Measurements from ENCODE around the gene MYH11.

DNA sequence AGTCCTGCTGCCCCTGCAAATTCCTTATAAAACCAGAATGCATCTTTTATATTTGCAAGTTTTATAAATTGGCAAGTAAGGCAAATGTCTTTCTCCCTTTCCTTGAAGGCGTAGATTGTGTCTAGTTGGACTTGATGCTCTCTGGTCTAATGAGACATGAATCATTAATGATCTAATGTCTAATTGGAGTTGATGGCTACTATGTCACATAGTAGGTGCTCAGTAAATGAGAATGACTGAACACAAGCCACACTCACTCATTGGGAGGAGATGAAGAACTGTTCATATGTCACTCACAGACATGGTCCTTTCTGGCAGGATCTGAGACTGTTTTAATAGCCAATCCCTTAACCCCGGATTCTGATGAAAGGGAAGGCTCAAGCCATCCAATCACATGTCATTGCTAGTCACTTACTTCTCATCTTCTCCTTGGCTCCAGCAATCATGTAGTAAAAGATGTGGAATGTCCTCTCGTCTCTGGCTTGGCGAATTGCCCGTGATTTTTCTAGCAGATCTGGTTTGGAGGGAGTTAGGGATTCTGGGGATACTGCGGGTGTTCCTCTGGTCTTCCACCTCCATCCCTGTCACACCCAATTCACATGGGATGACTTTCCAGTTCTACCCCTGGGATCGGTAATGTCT lies 81.0 kb downstream of the MYH11 start:
- TF ChIP-seq, protein P1, sequence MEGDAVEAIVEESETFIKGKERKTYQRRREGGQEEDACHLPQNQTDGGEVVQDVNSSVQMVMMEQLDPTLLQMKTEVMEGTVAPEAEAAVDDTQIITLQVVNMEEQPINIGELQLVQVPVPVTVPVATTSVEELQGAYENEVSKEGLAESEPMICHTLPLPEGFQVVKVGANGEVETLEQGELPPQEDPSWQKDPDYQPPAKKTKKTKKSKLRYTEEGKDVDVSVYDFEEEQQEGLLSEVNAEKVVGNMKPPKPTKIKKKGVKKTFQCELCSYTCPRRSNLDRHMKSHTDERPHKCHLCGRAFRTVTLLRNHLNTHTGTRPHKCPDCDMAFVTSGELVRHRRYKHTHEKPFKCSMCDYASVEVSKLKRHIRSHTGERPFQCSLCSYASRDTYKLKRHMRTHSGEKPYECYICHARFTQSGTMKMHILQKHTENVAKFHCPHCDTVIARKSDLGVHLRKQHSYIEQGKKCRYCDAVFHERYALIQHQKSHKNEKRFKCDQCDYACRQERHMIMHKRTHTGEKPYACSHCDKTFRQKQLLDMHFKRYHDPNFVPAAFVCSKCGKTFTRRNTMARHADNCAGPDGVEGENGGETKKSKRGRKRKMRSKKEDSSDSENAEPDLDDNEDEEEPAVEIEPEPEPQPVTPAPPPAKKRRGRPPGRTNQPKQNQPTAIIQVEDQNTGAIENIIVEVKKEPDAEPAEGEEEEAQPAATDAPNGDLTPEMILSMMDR (IDR thresholded peaks at IDR 0.05), result no peak
- no peak for TF ChIP-seq POLR2A (IDR thresholded peaks at IDR 0.05)

Data from lower leg skin (tissue), 3 donors.